Colonic mucosa (tissue), 4 donors: ENCODE results near the gene FBXL20. TPM values are rescaled to one million over a fixed set of nuclear protein-coding genes. Genes with fewer than 3 reads are reported as not detected.

ENCODE experiments used
- DNase-seq: peaks from one replicate; pipeline ENCODE4 v3.0.0-alpha.2; 2020
- H3K27ac ChIP-seq: fragments of 200-600 bp; one replicate; pipeline ENCODE4 v1.8.0; 2021
- H3K27me3 ChIP-seq: fragments of 200-600 bp; one replicate; pipeline ENCODE4 v1.8.0; 2021
- H3K36me3 ChIP-seq: fragments of 200-600 bp; one replicate; pipeline ENCODE4 v1.8.0; 2021
- H3K4me1 ChIP-seq: fragments of 200-600 bp; one replicate; pipeline ENCODE4 v1.8.0; 2021; ENCODE audit warnings: mild to moderate bottlenecking
- H3K4me3 ChIP-seq: fragments of 200-600 bp; one replicate; pipeline ENCODE4 v1.8.0; 2021
- H3K9ac ChIP-seq, 2 donors: one replicate each; pipeline ENCODE4 v1.7.0; 2013; ENCODE audit warnings: control low read depth in 2 of 2, low read depth in 2 of 2, low read length in 2 of 2
- H3K9me3 ChIP-seq: fragments of 200-600 bp; one replicate; pipeline ENCODE4 v1.8.0; 2021
- intact Hi-C: fragments of 100-400 bp; cut with DNase I; formaldehyde crosslinking; loops from one replicate; pipeline ENCODE4 v1.14.1; 2022
- total RNA-seq, 2 donors: library from RNA; stranded (reverse); fragmentation: NEBNext Ultra II Directional in 1 of 2; extraction: Animal tissue kit (Norgen Biotek cat#: 25700) in 1 of 2; gene quantifications; one replicate each; pipeline ENCODE4 v1.2.1, GENCODE V29; 2021
- TF ChIP-seq, protein P1 (sequence below): fragments of 200-600 bp; IDR thresholded peaks from one replicate; pipeline ENCODE4 v1.8.0; 2022; ENCODE audit warnings: antibody characterized with exemption, mild to moderate bottlenecking
- donor health status: healthy.
- donor health status: DM: no; HTN: no; CAD: no.
- donor health status: DM: no; HTN: no; CAD: no.

The FBXL20 gene
- total RNA-seq, 2 donors from 2014 or later, result 12.5 to 22.2 TPM

DNA sequence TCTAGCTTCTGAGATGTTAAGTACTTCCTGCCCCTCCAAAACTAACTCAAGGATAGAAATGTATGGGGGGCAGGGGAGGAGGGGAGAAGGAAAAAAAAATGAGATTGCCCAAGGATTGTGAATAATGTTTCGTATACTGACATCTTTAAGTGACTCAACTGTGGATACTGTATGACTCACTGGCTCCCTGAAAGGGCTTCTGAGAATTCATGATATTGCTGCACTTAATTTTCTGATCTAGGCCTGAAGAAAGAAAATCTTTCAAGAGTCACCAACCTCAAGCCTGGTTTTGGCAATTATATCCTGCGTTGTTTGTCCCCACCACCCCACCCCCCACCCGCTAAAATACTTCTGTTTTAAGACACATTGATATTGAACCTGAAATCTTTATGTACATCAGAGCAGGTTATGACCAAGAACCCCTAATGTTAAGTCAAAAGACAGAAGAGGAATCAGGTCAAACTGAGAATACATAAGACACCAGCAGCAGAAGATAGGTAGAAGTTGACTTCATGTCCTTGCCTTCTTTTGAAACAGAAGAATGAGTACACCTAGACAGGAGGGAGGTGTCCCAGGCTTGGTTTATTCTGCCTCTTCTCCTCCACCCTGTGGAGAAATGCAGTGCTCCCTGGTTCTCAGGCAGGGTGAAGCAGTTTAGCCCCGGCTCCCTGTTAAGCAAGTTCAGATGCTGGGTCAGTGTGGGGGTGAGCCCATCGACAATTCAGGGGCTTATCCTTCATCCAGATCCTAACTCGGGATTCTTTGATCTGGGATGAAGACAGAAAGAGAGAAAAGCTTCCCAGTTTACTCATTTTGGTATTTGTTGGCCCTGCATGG lies 3.3 kb upstream of the FBXL20 start:
- intact Hi-C loops, result no loop called here
- no peaks in the 10 kb centered on the region for H3K9me3 ChIP-seq
- DNase-seq, result no peak
- TF ChIP-seq, protein P1, sequence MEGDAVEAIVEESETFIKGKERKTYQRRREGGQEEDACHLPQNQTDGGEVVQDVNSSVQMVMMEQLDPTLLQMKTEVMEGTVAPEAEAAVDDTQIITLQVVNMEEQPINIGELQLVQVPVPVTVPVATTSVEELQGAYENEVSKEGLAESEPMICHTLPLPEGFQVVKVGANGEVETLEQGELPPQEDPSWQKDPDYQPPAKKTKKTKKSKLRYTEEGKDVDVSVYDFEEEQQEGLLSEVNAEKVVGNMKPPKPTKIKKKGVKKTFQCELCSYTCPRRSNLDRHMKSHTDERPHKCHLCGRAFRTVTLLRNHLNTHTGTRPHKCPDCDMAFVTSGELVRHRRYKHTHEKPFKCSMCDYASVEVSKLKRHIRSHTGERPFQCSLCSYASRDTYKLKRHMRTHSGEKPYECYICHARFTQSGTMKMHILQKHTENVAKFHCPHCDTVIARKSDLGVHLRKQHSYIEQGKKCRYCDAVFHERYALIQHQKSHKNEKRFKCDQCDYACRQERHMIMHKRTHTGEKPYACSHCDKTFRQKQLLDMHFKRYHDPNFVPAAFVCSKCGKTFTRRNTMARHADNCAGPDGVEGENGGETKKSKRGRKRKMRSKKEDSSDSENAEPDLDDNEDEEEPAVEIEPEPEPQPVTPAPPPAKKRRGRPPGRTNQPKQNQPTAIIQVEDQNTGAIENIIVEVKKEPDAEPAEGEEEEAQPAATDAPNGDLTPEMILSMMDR, result no peak
- no peak overlapping the region for H3K27ac ChIP-seq
- no peak overlapping the region for H3K9ac ChIP-seq
- H3K27me3 ChIP-seq, result no peaks in the 10 kb centered on the region
- H3K36me3 ChIP-seq, result peaks cover 5% of the 10 kb centered on the region
- H3K4me1 ChIP-seq, result peaks cover 5% of the 10 kb centered on the region
- no peak overlapping the region for H3K4me3 ChIP-seq

DNA sequence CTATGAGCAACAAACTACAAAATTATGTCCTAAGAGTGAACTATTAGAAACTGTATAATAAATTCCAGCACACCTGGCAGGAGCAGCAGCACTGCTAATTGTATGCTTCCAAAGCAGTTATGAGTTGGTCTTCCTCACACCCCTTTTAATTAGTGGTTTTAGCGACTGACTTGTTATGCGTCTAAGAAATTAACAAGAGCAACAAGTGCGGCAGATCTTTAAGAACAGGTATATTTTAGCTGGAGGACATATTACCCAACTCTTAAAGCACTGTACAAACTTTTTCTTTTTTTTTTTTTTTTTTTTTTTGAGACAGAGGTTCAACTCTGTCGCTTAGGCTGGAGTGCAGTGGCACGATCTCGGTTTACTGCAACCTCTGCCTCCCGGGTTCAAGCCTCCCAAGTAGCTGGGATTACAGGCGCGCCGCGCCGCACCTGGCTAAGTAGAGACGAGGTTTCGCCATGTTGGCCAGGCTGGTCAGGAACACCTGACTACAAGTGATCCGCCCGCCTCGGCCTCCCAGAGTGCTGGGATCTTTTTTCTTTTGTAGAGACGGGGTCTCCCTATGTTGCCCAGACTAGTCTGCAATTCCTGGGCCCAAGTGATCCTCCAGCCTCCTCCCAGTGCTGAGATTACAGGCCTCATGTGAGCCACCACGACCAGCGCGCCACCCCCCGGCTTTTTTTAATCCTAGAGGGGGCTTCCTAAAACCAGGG lies 1.6 kb upstream of the FBXL20 start:
- no peak overlapping the region for H3K4me3 ChIP-seq
- intact Hi-C loops, result no loop called here
- no peaks in the 10 kb centered on the region for H3K36me3 ChIP-seq
- H3K4me1 ChIP-seq, result peaks cover 5% of the 10 kb centered on the region
- H3K9ac ChIP-seq, result no peak overlapping the region
- H3K27me3 ChIP-seq, result no peaks in the 10 kb centered on the region
- no peak overlapping the region for H3K27ac ChIP-seq
- TF ChIP-seq, protein P1, result no peak
- DNase-seq, result no peak
- no peaks in the 10 kb centered on the region for H3K9me3 ChIP-seq

DNA sequence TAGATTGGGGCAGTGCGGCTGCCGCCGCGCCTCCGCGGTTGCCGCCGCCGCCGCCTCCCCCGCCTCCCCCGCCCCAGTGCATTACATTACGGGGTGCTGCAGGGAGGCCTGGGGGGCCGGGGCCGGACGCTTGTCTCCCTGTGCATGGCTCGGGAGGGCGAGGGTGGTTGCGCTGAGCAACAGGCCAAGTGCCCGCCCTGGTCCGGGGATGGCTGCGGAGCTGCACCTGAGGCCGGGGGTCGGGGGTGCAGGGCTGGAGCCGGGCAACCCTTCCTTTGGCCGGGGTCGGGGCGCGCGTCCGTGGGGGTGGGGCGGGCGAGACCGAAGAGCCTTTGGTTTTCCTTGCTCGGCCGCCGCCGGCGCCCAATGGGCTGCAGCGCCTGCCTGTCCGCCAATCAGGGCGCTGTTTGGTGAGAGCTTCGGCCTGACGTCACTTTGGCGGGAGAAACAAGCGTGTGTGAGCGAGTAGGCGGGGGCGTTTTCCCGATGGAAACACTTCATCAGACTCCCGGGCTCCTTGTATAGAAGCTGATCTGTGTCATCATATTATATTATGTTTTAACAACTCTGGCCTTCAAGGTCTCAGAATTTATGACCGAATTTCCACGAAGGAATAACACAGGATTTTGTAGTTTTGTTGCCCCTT lies 941 bp upstream of the FBXL20 start:
- intact Hi-C loops, result no loop called here
- TF ChIP-seq, protein P1, result no peak
- peak overlapping the region; percentile 89 to 92 for H3K9ac ChIP-seq
- no peaks in the 10 kb centered on the region for H3K27me3 ChIP-seq
- peak overlapping the region; percentile 92 for H3K27ac ChIP-seq
- peaks cover 5% of the 10 kb centered on the region for H3K4me1 ChIP-seq
- DNase-seq, result peak; percentile 96
- H3K4me3 ChIP-seq, result peak overlapping the region; percentile 99
- H3K9me3 ChIP-seq, result no peaks in the 10 kb centered on the region
- H3K36me3 ChIP-seq, result no peaks in the 10 kb centered on the region

DNA sequence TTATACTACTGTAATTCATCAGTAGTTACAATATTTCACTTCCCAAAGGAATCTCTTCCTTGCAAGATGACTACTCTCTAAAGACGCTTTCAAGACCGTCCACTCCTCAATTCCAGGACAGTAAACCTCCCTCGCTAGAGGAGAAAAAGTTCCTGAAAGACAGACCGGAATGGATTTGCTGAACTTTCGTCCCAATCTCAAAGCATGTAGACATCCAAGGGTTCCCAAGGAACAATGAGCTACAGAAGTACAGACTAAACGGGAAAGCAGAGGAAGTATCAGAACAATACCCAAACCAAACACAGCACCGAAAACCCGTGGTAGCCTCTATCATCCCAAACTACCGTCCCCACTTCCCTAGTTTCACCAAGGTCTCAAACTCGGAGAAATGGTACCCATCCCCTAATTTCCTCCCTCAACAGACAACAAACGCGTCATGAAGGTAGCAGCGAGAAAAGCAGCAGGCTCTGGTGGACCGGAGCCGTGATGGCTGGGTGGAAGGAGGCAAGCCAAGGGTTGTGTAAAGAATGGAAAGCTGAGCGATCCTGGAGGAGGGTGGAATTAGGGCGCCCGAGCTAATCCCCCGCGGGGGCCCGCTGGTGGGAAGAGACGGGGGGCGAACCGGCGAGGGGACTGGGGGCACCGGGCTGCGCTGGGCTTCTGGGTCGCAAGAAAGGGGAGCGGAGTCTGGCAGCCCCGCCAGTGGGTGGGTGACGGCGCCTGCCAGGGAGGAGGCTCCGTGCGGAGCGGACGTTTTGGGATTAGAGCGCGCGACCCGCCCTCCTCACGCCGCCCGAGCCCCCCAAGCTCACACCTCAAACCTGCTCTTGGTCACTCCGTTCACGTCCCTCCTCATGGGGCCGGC lies 647 bp downstream of the FBXL20 start:
- H3K36me3 ChIP-seq, result no peaks in the 10 kb centered on the region

More for the DNA sequence above, 647 bp downstream of the FBXL20 start:
- intact Hi-C loops, result no loop called here
- peak overlapping the region; percentile 92 for H3K27ac ChIP-seq
- TF ChIP-seq, protein P1, result no peak
- DNase-seq, result peak; percentile 23
- H3K4me3 ChIP-seq, result peak overlapping the region; percentile 99
- no peaks in the 10 kb centered on the region for H3K27me3 ChIP-seq
- peaks cover 5% of the 10 kb centered on the region for H3K4me1 ChIP-seq
- H3K9ac ChIP-seq, result peak overlapping the region; percentile 89 to 92
- H3K9me3 ChIP-seq, result no peaks in the 10 kb centered on the region
